Psoas muscle (tissue), 8 donors: ENCODE results near the gene INSIG2. TPM values are rescaled to one million over a fixed set of nuclear protein-coding genes. Genes with fewer than 3 reads are reported as not detected.

Experiments used
- ATAC-seq, 4 donors: fragments of 200-7000 bp; cut with Tn5 transposase; one replicate each; pipeline ENCODE4 v1.9.1; 2020; ENCODE audit warnings: moderate library complexity in 3 of 4, mild to moderate bottlenecking in 2 of 4
- DNase-seq, 2 donors: peaks; one replicate each; pipeline ENCODE4 v3.0.0-alpha.2; 2020
- H3K27ac ChIP-seq: fragments of 200-600 bp; one replicate; pipeline ENCODE4 v1.8.0; 2022
- H3K27me3 ChIP-seq, 3 donors: fragments of 200-600 bp in 1 of 3; one replicate each; pipeline versions ENCODE4 v1.6.1 to v1.8.0; 2013 to 2022; ENCODE audit warnings: low read length in 2 of 3, mild to moderate bottlenecking in 2 of 3, moderate library complexity in 1 of 3; ENCODE audit not compliant: insufficient read depth in 3 of 3
- H3K36me3 ChIP-seq, 2 donors: fragments of 200-600 bp in 1 of 2; one replicate each; pipeline versions ENCODE4 v1.6.1 to v1.8.0; 2013 to 2022; ENCODE audit warnings: low read depth in 1 of 2, mild to moderate bottlenecking in 1 of 2, moderate library complexity in 1 of 2; ENCODE audit not compliant: insufficient read depth in 1 of 2
- H3K4me1 ChIP-seq: fragments of 200-600 bp; one replicate; pipeline ENCODE4 v1.8.0; 2022
- H3K4me3 ChIP-seq: fragments of 200-600 bp; one replicate; pipeline ENCODE4 v1.8.0; 2022; ENCODE audit warnings: mild to moderate bottlenecking
- H3K9me3 ChIP-seq: fragments of 200-600 bp; one replicate; pipeline ENCODE4 v1.8.0; 2022
- WGBS, 3 donors: extraction: QIAGEN DNeasy Blood & Tissue Kit; methylation state at CpG; one replicate each; pipeline versions ENCODE4 v1.1.6 to v1.1.7; 2013; 5-methylcytosine and 5-hydroxymethylcytosine counted together
- intact Hi-C, 2 donors: fragments of 100-400 bp; cut with DNase I; formaldehyde crosslinking; loops; one replicate each; pipeline versions ENCODE4 v1.11.0 to v1.14.2; 2022
- polyA plus RNA-seq, 3 donors: library from polyadenylated mRNA; stranded (reverse); fragments of 200-250 nt; gene quantifications; one replicate each; pipeline ENCODE4 v1.2.3, GENCODE V29; 2013
- total RNA-seq, 4 donors: library from RNA; stranded (reverse); fragmentation: NEBNext Ultra II Directional in 2 of 4; extraction: Animal tissue kit (Norgen Biotek cat#: 25700) in 2 of 4; gene quantifications; one replicate each; pipeline versions ENCODE4 v1.2.1 to v1.2.4, GENCODE V29; 2021 to 2023
- TF ChIP-seq, protein P1 (sequence below): fragments of 200-600 bp; IDR thresholded peaks from one replicate; pipeline ENCODE4 v1.8.0; 2022; ENCODE audit warnings: antibody characterized with exemption
- donor health status: healthy with polysubstance abuse.
- donor health status: DM: no; HTN: no; CAD: no; lungs with moderate emphysema.
- donor health status: Bipolar disorder and iron deficiency.
- donor health status: healthy.
- donor health status: DM: yes; HTN: yes; CAD: no.
- donor health status: DM: no; HTN: no; CAD: no.
- donor health status: DM: no; HTN: no; CAD: no.
- donor health status: DM: yes; HTN: yes; CAD: no.

Gene INSIG2
- total and polyA plus RNA-seq, 7 donors: 4.8 to 16.9 (median 7.6) TPM

DNA sequence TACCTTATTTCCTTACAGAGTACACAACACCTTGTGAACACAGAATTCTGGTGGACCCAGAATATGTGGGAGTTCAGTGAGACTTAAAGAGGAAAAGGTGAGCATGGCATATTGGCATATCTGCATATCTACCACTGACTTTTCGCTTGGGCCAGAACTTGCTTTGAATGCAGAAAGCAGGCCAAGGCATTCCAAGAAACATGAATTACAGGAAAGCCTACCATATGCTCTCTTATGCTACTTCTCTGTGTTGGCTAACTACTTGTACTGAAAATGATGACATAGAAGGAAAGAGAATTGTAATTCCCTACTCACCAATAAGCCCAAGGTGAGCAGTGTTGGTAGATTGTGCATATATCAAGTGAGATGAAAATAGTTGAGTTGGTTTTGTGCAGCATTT is 43.0 kb upstream of the INSIG2 start:
- WGBS, 3 donors: 77 to 85% (median 85%) methylated on average over 1 of the region's 1 CpG
- peaks cover 0 to 18% (median 2%) of the 10 kb centered on the region in 3 donors for H3K27me3 ChIP-seq
- H3K4me1 ChIP-seq: no peaks in the 10 kb centered on the region
- H3K36me3 ChIP-seq: no peaks in the 10 kb centered on the region
- H3K9me3 ChIP-seq: no peaks in the 10 kb centered on the region
- H3K4me3 ChIP-seq: no peak overlapping the region
- no peak overlapping the region for H3K27ac ChIP-seq
- DNase-seq (no peak), ATAC-seq (no peak)
- TF ChIP-seq, protein P1, sequence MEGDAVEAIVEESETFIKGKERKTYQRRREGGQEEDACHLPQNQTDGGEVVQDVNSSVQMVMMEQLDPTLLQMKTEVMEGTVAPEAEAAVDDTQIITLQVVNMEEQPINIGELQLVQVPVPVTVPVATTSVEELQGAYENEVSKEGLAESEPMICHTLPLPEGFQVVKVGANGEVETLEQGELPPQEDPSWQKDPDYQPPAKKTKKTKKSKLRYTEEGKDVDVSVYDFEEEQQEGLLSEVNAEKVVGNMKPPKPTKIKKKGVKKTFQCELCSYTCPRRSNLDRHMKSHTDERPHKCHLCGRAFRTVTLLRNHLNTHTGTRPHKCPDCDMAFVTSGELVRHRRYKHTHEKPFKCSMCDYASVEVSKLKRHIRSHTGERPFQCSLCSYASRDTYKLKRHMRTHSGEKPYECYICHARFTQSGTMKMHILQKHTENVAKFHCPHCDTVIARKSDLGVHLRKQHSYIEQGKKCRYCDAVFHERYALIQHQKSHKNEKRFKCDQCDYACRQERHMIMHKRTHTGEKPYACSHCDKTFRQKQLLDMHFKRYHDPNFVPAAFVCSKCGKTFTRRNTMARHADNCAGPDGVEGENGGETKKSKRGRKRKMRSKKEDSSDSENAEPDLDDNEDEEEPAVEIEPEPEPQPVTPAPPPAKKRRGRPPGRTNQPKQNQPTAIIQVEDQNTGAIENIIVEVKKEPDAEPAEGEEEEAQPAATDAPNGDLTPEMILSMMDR: no peak
- intact Hi-C loops: loop anchor here in 1 of 2 donors (5.0 kb wide), 1 partner anchor 812 kb away; no protein-coding TSS in a partner anchor

- TF ChIP-seq, protein P1: peak; percentile 55
- Histone ChIP-seq H3K9me3 (no peaks in the 10 kb centered on the region), H3K4me3 (no peak overlapping the region), H3K27me3 (peaks cover 0 to 19% (median 0%) of the 10 kb centered on the region in 3 donors), H3K27ac (no peak overlapping the region), H3K36me3 (no peaks in the 10 kb centered on the region), H3K4me1 (no peaks in the 10 kb centered on the region)
- DNase-seq: no peak
- peak in 1 of 4 donors; percentile 71 for ATAC-seq
- WGBS, 3 donors: 9 to 12% (median 11%) methylated on average over 4 of the region's 4 CpGs
- intact Hi-C loops: loop anchor here in 1 of 2 donors (5.0 kb wide), 1 partner anchor 811 kb away; no protein-coding TSS in a partner anchor
Measured at GRCh38 chr2:118046634-118047210, 41.5 kb upstream of the INSIG2 start.

DNA sequence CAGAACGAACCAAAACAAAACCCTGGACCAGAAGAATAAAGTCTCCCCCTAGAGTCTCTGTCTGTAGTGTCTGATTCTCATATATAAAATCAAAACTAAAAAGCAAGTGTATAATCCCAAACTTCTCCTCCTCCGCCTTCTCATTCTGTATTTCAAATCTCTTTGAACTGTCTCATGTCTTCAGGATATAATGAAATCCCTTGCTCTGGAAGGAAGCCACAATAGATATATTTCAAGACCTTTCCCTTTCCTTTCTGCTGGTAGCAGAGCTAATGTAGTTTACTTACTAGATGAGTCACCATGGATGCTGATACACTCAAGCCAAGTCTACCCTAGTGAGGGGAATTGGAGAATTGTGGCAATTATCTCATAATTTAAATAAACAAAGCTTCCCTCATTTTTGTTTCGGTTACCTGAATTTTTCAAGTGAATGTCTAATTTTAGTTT is 40.9 kb upstream of the INSIG2 start:
- no peak for DNase-seq
- H3K4me1 ChIP-seq: no peaks in the 10 kb centered on the region
- TF ChIP-seq, protein P1: no peak
- WGBS, 3 donors: 59 to 68% (median 62%) methylated on average over 3 of the region's 3 CpGs
- no peaks in the 10 kb centered on the region for H3K9me3 ChIP-seq
- no peak overlapping the region for H3K27ac ChIP-seq
- intact Hi-C loops: loop anchor here in 1 of 2 donors (5.0 kb wide), 1 partner anchor 810 kb away; no protein-coding TSS in a partner anchor
- no peak overlapping the region for H3K4me3 ChIP-seq
- H3K36me3 ChIP-seq: no peaks in the 10 kb centered on the region
- H3K27me3 ChIP-seq: peaks cover 0 to 19% (median 0%) of the 10 kb centered on the region in 3 donors
- ATAC-seq: no peak

DNA sequence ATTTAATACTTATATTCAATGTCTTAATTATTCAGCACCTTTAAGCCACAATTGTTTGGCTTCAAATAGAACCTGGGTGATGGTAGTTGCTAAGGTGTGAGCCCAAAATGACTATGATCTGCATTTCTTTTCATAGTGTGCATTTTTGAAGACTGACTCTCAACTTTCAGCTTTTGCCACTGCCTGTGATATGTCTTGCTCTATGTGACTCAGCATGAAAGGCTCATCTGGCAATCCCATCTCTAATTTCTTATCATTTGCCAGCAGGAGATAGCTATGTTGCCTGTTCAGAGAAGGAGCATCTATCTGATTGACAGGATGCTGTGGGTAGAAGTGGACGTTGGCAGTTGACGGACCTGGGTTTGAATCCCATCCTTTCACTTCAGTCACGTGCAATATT is 39.9 kb upstream of the INSIG2 start:
- H3K27ac ChIP-seq: no peak overlapping the region
- H3K36me3 ChIP-seq: no peaks in the 10 kb centered on the region
- TF ChIP-seq, protein P1: no peak
- H3K27me3 ChIP-seq: peaks cover 0 to 24% (median 0%) of the 10 kb centered on the region in 3 donors
- DNase-seq (no peak), ATAC-seq (no peak)
- WGBS, 3 donors: 79 to 81% (median 80%) methylated on average over 3 of the region's 3 CpGs
- H3K9me3 ChIP-seq: no peaks in the 10 kb centered on the region
- no peak overlapping the region for H3K4me3 ChIP-seq
- H3K4me1 ChIP-seq: no peaks in the 10 kb centered on the region
- intact Hi-C loops: loop anchor here in 1 of 2 donors (5.0 kb wide), 1 partner anchor 809 kb away; no protein-coding TSS in a partner anchor
